Upper lobe of left lung (tissue), 6 donors: ENCODE measurements around the gene PCDHA2. TPM values are rescaled to one million over a fixed set of nuclear protein-coding genes. Genes with fewer than 3 reads are reported as not detected.
A peak's percentile ranks its signal among the peaks of the same experiment; 100 is the strongest.
"Not testable (repeated sequence)": the region's sequence is repeated elsewhere in the genome, so short reads cannot be mapped to it uniquely, and the experiment has no call there.

Experiments
- ATAC-seq, 2 donors: fragments of 200-7000 bp; cut with Tn5 transposase; one replicate each; pipeline ENCODE4 v1.9.1; 2022; ENCODE audit warnings: mild to moderate bottlenecking in 2 of 2, moderate library complexity in 2 of 2; ENCODE audit not compliant: low FRiP score in 2 of 2
- DNase-seq, 2 donors: peaks; one replicate each; pipeline ENCODE4 v3.0.0-alpha.2; 2019 to 2020
- H3K27ac ChIP-seq, 4 donors: fragments of 200-600 bp; sonication (generic); one replicate each; pipeline ENCODE4 v1.5.1; 2016 to 2019
- H3K27me3 ChIP-seq, 4 donors: fragments of 200-600 bp; sonication (generic); one replicate each; pipeline ENCODE4 v1.5.1; 2017 to 2019
- H3K36me3 ChIP-seq, 4 donors: fragments of 200-600 bp; sonication (generic); one replicate each; pipeline ENCODE4 v1.5.1; 2016 to 2019
- H3K4me1 ChIP-seq, 4 donors: fragments of 200-600 bp; sonication (generic); one replicate each; pipeline ENCODE4 v1.5.1; 2018 to 2019
- H3K4me3 ChIP-seq, 4 donors: fragments of 200-600 bp; sonication (generic); one replicate each; pipeline ENCODE4 v1.5.1; 2017 to 2019; ENCODE audit warnings: mild to moderate bottlenecking in 2 of 4, moderate library complexity in 1 of 4
- H3K9me3 ChIP-seq, 4 donors: fragments of 200-600 bp; sonication (generic); one replicate each; pipeline ENCODE4 v1.5.1; 2018 to 2019
- EP300 ChIP-seq, 4 donors: sonication (generic); formaldehyde crosslinking; IDR thresholded peaks; one replicate each; pipeline ENCODE4 v1.5.1; 2017; ENCODE audit warnings: antibody characterized with exemption in 4 of 4, control low read depth in 2 of 4
- POLR2A ChIP-seq, 4 donors: fragments of 450-650 bp; IDR thresholded peaks; one replicate each; pipeline ENCODE4 v1.5.1; 2016 to 2017; ENCODE audit warnings: antibody characterized with exemption in 4 of 4, mild to moderate bottlenecking in 2 of 4
- POLR2AphosphoS5 ChIP-seq, 2 donors: sonication (generic); formaldehyde crosslinking; IDR thresholded peaks; one replicate each; pipeline ENCODE4 v1.5.1; 2017; ENCODE audit warnings: antibody characterized with exemption in 2 of 2
- WGBS, 2 donors: methylation state at CpG; one replicate each; pipeline ENCODE4 v1.1.5; 2017 to 2018; 5-methylcytosine and 5-hydroxymethylcytosine counted together
- total RNA-seq, 6 donors: library from RNA; depleted of rRNA in 4 of 6; stranded (reverse); fragments of >200 nt in 4 of 6; gene quantifications; one replicate each; pipeline versions ENCODE4 v1.1.0 to v1.2.1, GENCODE V29; 2016 to 2021
- TF ChIP-seq, protein P1 (sequence below), 6 experiments: fragments of 450-650 bp in 4 of 6; fragments of 200-600 bp in 2 of 6; sonication (generic) in 2 of 6; IDR thresholded peaks; one replicate each; pipeline ENCODE4 v1.5.1; 2016 to 2019; ENCODE audit warnings: antibody characterized with exemption in 6 of 6
- donor health status: DM: no; HTN: no; CAD: no; lungs with moderate emphysema.
- donor health status: DM: no; HTN: yes; CAD: no; lungs with severe emphysema.

PCDHA2 gene
- total RNA-seq, 6 donors from 2014 or later: 0.13 to 0.78 (median 0.30) TPM; not detected in 3

DNA sequence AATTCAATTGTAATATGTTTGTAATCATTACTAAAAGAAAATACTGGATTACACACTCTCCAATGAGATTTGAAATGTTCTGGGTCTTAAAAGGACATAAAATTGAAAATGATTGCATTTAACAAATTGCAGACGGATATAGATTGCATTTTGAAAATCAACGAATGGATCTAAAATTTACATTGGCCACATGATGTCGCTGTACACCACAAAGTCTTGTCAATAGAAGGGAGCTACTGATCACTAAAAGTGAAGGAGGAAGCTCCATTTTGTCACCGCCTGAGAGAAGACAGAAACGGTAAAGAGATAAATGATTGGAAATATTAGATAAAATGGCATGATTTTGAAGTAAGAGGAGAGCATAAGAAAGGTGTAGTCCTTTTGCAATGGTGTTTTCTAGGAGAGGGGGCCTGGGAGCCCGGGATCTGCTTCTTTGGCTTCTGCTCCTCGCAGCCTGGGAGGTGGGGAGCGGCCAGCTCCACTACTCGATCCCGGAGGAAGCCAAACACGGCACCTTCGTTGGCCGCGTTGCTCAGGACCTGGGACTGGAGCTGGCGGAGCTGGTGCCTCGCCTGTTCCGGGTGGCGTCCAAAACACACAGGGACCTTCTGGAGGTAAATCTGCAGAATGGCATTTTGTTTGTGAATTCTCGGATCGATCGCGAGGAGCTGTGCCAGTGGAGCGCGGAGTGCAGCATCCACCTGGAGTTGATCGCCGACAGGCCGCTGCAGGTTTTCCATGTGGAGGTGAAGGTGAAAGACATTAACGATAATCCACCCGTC is 8.6 kb upstream of the PCDHA2 start, which contains the start of gene PCDHA1:
PCDHA1 (plus strand) TSS at position 236 of the 782 bp plus-strand sequence.
- no peak within 1 kb of the TSS for H3K27ac ChIP-seq
- TF ChIP-seq POLR2A (IDR thresholded peaks at IDR 0.05): no peak
- no peak for TF ChIP-seq EP300 (IDR thresholded peaks at IDR 0.05)
- no peak for TF ChIP-seq POLR2AphosphoS5 (IDR thresholded peaks at IDR 0.05)
- TF ChIP-seq, protein P1, sequence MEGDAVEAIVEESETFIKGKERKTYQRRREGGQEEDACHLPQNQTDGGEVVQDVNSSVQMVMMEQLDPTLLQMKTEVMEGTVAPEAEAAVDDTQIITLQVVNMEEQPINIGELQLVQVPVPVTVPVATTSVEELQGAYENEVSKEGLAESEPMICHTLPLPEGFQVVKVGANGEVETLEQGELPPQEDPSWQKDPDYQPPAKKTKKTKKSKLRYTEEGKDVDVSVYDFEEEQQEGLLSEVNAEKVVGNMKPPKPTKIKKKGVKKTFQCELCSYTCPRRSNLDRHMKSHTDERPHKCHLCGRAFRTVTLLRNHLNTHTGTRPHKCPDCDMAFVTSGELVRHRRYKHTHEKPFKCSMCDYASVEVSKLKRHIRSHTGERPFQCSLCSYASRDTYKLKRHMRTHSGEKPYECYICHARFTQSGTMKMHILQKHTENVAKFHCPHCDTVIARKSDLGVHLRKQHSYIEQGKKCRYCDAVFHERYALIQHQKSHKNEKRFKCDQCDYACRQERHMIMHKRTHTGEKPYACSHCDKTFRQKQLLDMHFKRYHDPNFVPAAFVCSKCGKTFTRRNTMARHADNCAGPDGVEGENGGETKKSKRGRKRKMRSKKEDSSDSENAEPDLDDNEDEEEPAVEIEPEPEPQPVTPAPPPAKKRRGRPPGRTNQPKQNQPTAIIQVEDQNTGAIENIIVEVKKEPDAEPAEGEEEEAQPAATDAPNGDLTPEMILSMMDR (IDR thresholded peaks at IDR 0.05): no peak
- no peak within 1 kb of the TSS for H3K4me3 ChIP-seq
- no peaks in the 10 kb centered on the region for H3K4me1 ChIP-seq
- ATAC-seq (no peak), DNase-seq (peak in 1 of 2 donors; percentile 46)
- H3K27me3 ChIP-seq: no peaks in the 10 kb centered on the region
- no peaks in the 10 kb centered on the region for H3K36me3 ChIP-seq
- 28 to 46% methylated on average over 14 to 29 of the region's 29 CpGs for WGBS, 2 donors
- H3K9me3 ChIP-seq: peaks cover 34 to 74% (median 61%) of the 10 kb centered on the region in 4 donors

DNA sequence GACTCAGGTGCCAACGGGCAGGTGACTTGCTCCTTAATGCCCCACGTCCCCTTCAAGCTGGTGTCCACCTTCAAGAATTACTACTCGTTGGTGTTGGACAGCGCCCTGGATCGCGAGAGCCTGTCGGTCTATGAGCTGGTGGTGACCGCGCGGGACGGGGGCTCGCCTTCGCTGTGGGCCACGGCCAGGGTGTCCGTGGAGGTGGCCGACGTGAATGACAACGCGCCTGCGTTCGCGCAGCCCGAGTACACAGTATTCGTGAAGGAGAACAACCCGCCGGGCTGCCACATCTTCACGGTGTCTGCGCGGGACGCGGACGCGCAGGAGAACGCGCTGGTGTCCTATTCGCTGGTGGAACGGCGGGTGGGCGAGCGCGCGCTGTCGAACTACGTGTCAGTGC is 7.2 kb upstream of the PCDHA2 start:
- 29 to 58% methylated on average over 4 to 44 of the region's 44 CpGs for whole genome bisulfite sequencing, 2 donors
- peak in 1 of 2 donors; percentile 79 for DNase-seq
- H3K4me1 ChIP-seq, H3K4me3 ChIP-seq, H3K36me3 ChIP-seq, H3K27me3 ChIP-seq, H3K27ac ChIP-seq, ATAC-seq: not testable (repeated sequence)
- peaks cover 34 to 70% (median 59%) of the 10 kb centered on the region in 4 donors for H3K9me3 ChIP-seq

DNA sequence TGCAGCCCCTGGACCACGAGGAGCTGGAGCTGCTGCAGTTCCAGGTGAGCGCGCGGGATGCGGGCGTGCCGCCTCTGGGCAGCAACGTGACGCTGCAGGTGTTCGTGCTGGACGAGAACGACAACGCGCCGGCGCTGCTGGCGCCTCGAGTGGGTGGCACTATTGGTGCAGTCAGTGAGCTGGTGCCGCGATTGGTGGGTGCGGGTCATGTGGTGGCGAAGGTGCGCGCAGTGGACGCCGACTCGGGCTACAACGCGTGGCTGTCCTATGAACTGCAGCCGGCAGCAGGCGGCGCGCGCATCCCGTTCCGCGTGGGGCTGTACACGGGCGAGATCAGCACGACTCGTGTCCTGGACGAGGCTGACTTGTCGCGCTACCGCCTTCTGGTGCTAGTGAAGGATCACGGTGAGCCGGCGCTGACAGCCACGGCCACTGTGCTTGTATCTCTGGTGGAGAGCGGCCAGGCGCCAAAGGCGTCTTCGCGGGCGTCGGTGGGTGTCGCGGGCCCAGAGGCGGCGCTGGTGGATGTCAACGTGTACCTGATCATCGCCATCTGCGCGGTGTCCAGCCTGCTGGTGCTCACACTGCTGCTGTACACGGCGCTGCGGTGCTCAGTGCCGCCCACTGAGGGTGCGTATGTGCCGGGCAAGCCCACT is 6.7 kb upstream of the PCDHA2 start:
- not testable (repeated sequence) for H3K27ac ChIP-seq, ATAC-seq, H3K4me3 ChIP-seq, H3K36me3 ChIP-seq, H3K27me3 ChIP-seq, H3K4me1 ChIP-seq
- DNase-seq: peak in 1 of 2 donors; percentile 81
- 51 to 53% methylated on average over 16 to 50 of the region's 70 CpGs for WGBS, 2 donors
- peaks cover 34 to 68% (median 57%) of the 10 kb centered on the region in 4 donors for H3K9me3 ChIP-seq

DNA sequence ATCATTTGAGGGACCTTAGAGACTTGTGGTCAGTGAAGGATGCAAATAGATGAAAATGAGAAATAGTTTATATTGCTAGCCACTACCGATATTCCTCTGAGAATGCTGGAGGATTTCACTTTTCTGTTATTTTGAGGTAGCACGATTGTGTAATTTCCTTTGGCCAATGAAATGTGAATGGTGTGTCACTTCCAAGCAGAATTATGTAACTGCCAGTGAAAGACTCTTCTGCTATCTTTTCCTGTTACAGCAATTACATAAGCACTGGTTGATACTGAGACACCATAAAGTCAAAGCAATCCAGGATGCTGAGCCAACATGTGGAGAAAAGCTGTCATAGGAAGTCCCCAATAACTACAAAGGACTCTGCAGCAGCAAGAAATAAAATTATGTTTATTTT is 3.6 kb upstream of the PCDHA2 start:
- H3K9me3 ChIP-seq: peaks cover 30 to 77% (median 69%) of the 10 kb centered on the region in 4 donors
- no peak overlapping the region for H3K27ac ChIP-seq
- no peak overlapping the region for H3K4me3 ChIP-seq
- WGBS, 2 donors: 22 to 43% methylated on average over 2 of the region's 2 CpGs
- no peaks in the 10 kb centered on the region for H3K36me3 ChIP-seq
- H3K27me3 ChIP-seq: no peaks in the 10 kb centered on the region
- no peaks in the 10 kb centered on the region for H3K4me1 ChIP-seq
- DNase-seq (no peak), ATAC-seq (no peak)
- TF ChIP-seq EP300 (IDR thresholded peaks at IDR 0.05) (no peak), POLR2A (IDR thresholded peaks at IDR 0.05) (no peak), POLR2AphosphoS5 (IDR thresholded peaks at IDR 0.05) (no peak)
- TF ChIP-seq, protein P1 (IDR thresholded peaks at IDR 0.05): no peak

DNA sequence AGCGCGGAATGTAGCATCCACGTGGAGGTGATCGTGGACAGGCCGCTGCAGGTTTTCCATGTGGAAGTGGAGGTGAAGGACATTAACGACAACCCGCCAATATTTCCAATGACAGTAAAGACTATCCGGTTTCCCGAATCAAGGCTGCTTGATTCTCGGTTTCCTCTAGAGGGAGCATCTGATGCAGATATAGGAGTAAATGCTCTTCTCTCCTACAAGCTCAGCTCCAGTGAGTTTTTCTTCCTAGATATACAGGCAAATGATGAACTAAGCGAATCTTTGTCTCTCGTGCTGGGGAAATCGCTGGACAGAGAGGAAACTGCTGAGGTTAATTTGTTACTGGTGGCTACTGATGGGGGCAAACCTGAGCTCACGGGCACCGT is 598 bp downstream of the PCDHA2 start:
- Histone ChIP-seq H3K4me3 (peak overlapping the region in 3 of 4 donors; percentile 24 to 33 (median 25)), H3K4me1 (no peaks in the 10 kb centered on the region), H3K9me3 (peaks cover 7 to 51% (median 47%) of the 10 kb centered on the region in 4 donors), H3K27ac (no peak overlapping the region), H3K27me3 (no peaks in the 10 kb centered on the region), H3K36me3 (no peaks in the 10 kb centered on the region)
- TF ChIP-seq, protein P1 (IDR thresholded peaks at IDR 0.05): no peak
- TF ChIP-seq POLR2AphosphoS5 (IDR thresholded peaks at IDR 0.05) (no peak), EP300 (IDR thresholded peaks at IDR 0.05) (no peak), POLR2A (IDR thresholded peaks at IDR 0.05) (no peak)
- whole genome bisulfite sequencing, 2 donors: 20 to 29% methylated on average over 14 to 15 of the region's 15 CpGs
- ATAC-seq: no peak
- no peak for DNase-seq

DNA sequence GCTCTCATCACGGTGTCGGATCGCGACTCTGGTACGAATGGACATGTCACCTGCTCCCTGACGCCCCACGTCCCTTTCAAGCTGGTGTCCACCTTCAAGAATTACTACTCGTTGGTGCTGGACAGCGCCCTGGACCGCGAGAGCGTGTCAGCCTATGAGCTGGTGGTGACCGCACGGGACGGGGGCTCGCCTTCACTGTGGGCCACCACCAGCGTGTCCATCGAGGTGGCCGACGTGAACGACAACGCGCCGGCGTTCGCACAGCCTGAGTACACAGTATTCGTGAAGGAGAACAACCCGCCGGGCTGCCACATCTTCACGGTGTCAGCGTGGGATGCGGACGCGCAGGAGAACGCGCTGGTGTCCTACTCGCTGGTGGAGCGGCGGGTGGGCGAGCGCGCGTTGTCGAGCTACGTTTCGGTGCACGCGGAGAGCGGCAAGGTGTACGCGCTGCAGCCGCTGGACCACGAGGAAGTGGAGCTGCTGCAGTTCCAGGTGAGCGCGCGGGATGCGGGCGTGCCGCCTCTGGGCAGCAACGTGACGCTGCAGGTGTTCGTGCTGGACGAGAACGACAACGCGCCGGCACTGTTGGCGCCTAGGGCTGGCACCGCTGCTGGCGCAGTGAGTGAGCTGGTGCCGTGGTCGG is 1.5 kb downstream of the PCDHA2 start:
- H3K27me3 ChIP-seq, H3K27ac ChIP-seq, H3K4me3 ChIP-seq, H3K4me1 ChIP-seq, H3K36me3 ChIP-seq, ATAC-seq: not testable (repeated sequence)
- 59 to 64% methylated on average over 70 to 71 of the region's 72 CpGs for WGBS, 2 donors
- DNase-seq: peak in 1 of 2 donors; percentile 82
- peaks cover 7 to 53% (median 50%) of the 10 kb centered on the region in 4 donors for H3K9me3 ChIP-seq
